Fibroblast of lung (primary cell): Measurements from ENCODE around the gene MRPL24. TPM values are rescaled to one million over a fixed set of nuclear protein-coding genes. Genes with fewer than 3 reads are reported as not detected.

Experiments used
- DNase-seq, 2 donors: peaks; one replicate each; pipeline versions ENCODE4 v3.0.0 to v3.0.0-alpha.2; 2010; ENCODE audit warnings: low read depth in 2 of 2
- H2AFZ ChIP-seq: 2 replicates; pipeline ENCODE4 v1.5.1; 2012; ENCODE audit warnings: low read length, control low read depth, inconsistent platforms
- H3K27ac ChIP-seq: 2 replicates; pipeline ENCODE4 v1.5.1; 2011; ENCODE audit warnings: low read length, control low read depth; ENCODE audit not compliant: insufficient read depth
- H3K27me3 ChIP-seq: 2 replicates; pipeline ENCODE4 v1.5.1; 2011; ENCODE audit warnings: mild to moderate bottlenecking, low read length; ENCODE audit not compliant: control insufficient read depth, insufficient read depth
- H3K36me3 ChIP-seq: 2 replicates; pipeline ENCODE4 v1.5.1; 2011; ENCODE audit warnings: low read length; ENCODE audit not compliant: control insufficient read depth, insufficient read depth
- H3K4me1 ChIP-seq: 2 replicates; pipeline ENCODE4 v1.5.1; 2011; ENCODE audit warnings: low read length; ENCODE audit not compliant: control insufficient read depth, insufficient read depth; ENCODE audit errors: extremely low read depth
- H3K4me2 ChIP-seq: 2 replicates; pipeline ENCODE4 v1.5.1; 2011; ENCODE audit warnings: low read length, control low read depth; ENCODE audit not compliant: insufficient read depth; ENCODE audit errors: extremely low read depth
- H3K4me3 ChIP-seq, 4 experiments: fragments of 200-600 bp in 1 of 4; sonication (generic) in 1 of 4; replicated peaks in 1 of 4; 2 replicates each; pipeline ENCODE4 v1.5.1; 2011 to 2016; ENCODE audit warnings: low read length in 4 of 4, low read depth in 3 of 4, mild to moderate bottlenecking in 3 of 4, control low read depth in 2 of 4, inconsistent platforms in 1 of 4, mixed read lengths in 1 of 4; ENCODE audit not compliant: insufficient read depth in 1 of 4; ENCODE audit errors: control extremely low read depth in 1 of 4
- H3K79me2 ChIP-seq: 2 replicates; pipeline ENCODE4 v1.5.1; 2012; ENCODE audit warnings: mild to moderate bottlenecking, low read length, inconsistent platforms; ENCODE audit not compliant: control insufficient read depth, insufficient read depth
- H3K9ac ChIP-seq: 2 replicates; pipeline ENCODE4 v1.5.1; 2011; ENCODE audit warnings: mild to moderate bottlenecking, low read length, control low read depth; ENCODE audit not compliant: insufficient read depth
- H3K9me3 ChIP-seq: 2 replicates; pipeline ENCODE4 v1.5.1; 2012; ENCODE audit warnings: low read depth, low read length; ENCODE audit not compliant: control insufficient read depth, insufficient read depth
- H4K20me1 ChIP-seq: 2 replicates; pipeline ENCODE4 v1.5.1; 2011; ENCODE audit warnings: low read length; ENCODE audit not compliant: control insufficient read depth, insufficient read depth; ENCODE audit errors: extremely low read depth
- CTCF ChIP-seq, 2 donors: IDR thresholded peaks in 1 of 2; conservative IDR thresholded peaks in 1 of 2; 1 replicate in 1 of 2; 2 replicates in 1 of 2; pipeline ENCODE4 v1.5.1; 2011 to 2012; ENCODE audit warnings: low read length in 2 of 2, control low read depth in 1 of 2, inconsistent platforms in 1 of 2, low read depth in 1 of 2, mild to moderate bottlenecking in 1 of 2
- EZH2 ChIP-seq: IDR thresholded peaks from 2 replicates; pipeline ENCODE4 v1.5.1; 2012; ENCODE audit warnings: low read length, control low read depth, mild to moderate bottlenecking; ENCODE audit errors: missing control alignments
- polyA plus RNA-seq, 2 donors: library from polyadenylated mRNA; depleted of rRNA in 1 of 2; stranded (reverse) in 1 of 2; unstranded in 1 of 2; fragments of >200 nt; gene quantifications; 2 replicates each; pipeline ENCODE4 v1.2.1, GENCODE V29; 2011 to 2012; ENCODE audit warnings: missing spikeins in 1 of 2
- total RNA-seq: library from RNA; depleted of rRNA; stranded (reverse); fragments of >200 nt; gene quantifications from 2 replicates; pipeline ENCODE4 v1.2.1, GENCODE V29; 2014

Gene MRPL24
- total and polyA plus RNA-seq, 2 donors (not counting 1 experiment from before 2014, with no cell fraction given) = 58.8 to 67.2 TPM

GRCh38 chr1:156698995-156699394, 41.9 kb downstream of the MRPL24 start:
- H3K4me2 ChIP-seq = no peak overlapping the region
- no peak overlapping the region for H3K9ac ChIP-seq
- H3K27me3 ChIP-seq = no peaks in the 10 kb centered on the region
- peaks cover 8% of the 10 kb centered on the region for H3K36me3 ChIP-seq
- TF ChIP-seq CTCF (conservative IDR thresholded peaks at IDR 0.05 in 1 of 2, IDR thresholded peaks at IDR 0.05 in 1 of 2; ENCODE audit: low read depth in 1 of 2, low read length in 2 of 2) (no peak), EZH2 (no peak)
- DNase-seq = peak in 1 of 2 donors; percentile 39
- H2AFZ ChIP-seq = no peak overlapping the region
- H3K4me3 ChIP-seq = no peak overlapping the region
- H3K9me3 ChIP-seq = no peaks in the 10 kb centered on the region
- H4K20me1 ChIP-seq = no peaks in the 10 kb centered on the region
- H3K79me2 ChIP-seq = no peaks in the 10 kb centered on the region
- no peaks in the 10 kb centered on the region for H3K4me1 ChIP-seq
- no peak overlapping the region for H3K27ac ChIP-seq

GRCh38 chr1:156697481-156697880, 43.4 kb downstream of the MRPL24 start:
- Histone ChIP-seq H3K4me1 (no peaks in the 10 kb centered on the region), H3K79me2 (no peaks in the 10 kb centered on the region), H3K9ac (no peak overlapping the region), H3K36me3 (peaks cover 8% of the 10 kb centered on the region), H3K27ac (no peak overlapping the region), H4K20me1 (no peaks in the 10 kb centered on the region), H3K4me3 (no peak overlapping the region), H3K27me3 (no peaks in the 10 kb centered on the region), H3K4me2 (no peak overlapping the region), H3K9me3 (no peaks in the 10 kb centered on the region), H2AFZ (no peak overlapping the region)
- TF ChIP-seq EZH2 (no peak), CTCF (conservative IDR thresholded peaks at IDR 0.05 in 1 of 2, IDR thresholded peaks at IDR 0.05 in 1 of 2; ENCODE audit: low read depth in 1 of 2, low read length in 2 of 2) (no peak)
- no peak for DNase-seq

- Histone ChIP-seq H3K4me1 (no peaks in the 10 kb centered on the region), H3K27me3 (no peaks in the 10 kb centered on the region), H3K9me3 (no peaks in the 10 kb centered on the region), H3K4me2 (no peak overlapping the region), H3K79me2 (no peaks in the 10 kb centered on the region), H4K20me1 (no peaks in the 10 kb centered on the region), H3K4me3 (no peak overlapping the region), H3K27ac (no peak overlapping the region), H3K36me3 (peaks cover 8% of the 10 kb centered on the region), H3K9ac (no peak overlapping the region), H2AFZ (no peak overlapping the region)
- TF ChIP-seq CTCF (conservative IDR thresholded peaks at IDR 0.05 in 1 of 2, IDR thresholded peaks at IDR 0.05 in 1 of 2; ENCODE audit: low read depth in 1 of 2, low read length in 2 of 2) (no peak), EZH2 (no peak)
- DNase-seq = no peak
Observed at GRCh38 chr1:156696755-156697154, 44.1 kb downstream of the MRPL24 start.
